ENCODE data around the gene NLK. TPM values are rescaled to one million over a fixed set of nuclear protein-coding genes. Genes with fewer than 3 reads are reported as not detected.
"Not testable (repeated sequence)": the region's sequence is repeated elsewhere in the genome, so short reads cannot be mapped to it uniquely, and the experiment has no call there.

Gene NLK
- total RNA-seq, 1 donor from 2014 or later = 23.8 TPM

DNA sequence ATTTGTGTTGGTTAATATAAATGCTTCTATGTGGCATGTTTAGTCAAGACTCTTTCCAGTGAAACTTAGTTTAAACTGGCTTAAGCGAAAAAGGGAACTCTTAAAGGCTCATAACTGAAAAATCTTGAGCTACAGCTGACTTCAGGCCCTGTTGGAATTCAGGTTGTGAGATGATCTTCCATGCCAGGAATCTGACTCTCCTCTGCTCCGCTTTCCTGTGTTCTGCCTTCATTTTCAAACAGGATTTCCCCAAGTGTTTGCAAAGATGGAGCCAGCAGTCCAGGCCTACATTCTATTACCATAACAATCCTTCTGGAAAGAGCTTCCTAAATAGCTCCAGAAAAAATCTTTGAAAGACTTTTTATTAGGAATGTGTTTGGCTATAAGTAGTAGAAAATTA lies 134.9 kb downstream of the NLK start:
- TF ChIP-seq, protein P1, sequence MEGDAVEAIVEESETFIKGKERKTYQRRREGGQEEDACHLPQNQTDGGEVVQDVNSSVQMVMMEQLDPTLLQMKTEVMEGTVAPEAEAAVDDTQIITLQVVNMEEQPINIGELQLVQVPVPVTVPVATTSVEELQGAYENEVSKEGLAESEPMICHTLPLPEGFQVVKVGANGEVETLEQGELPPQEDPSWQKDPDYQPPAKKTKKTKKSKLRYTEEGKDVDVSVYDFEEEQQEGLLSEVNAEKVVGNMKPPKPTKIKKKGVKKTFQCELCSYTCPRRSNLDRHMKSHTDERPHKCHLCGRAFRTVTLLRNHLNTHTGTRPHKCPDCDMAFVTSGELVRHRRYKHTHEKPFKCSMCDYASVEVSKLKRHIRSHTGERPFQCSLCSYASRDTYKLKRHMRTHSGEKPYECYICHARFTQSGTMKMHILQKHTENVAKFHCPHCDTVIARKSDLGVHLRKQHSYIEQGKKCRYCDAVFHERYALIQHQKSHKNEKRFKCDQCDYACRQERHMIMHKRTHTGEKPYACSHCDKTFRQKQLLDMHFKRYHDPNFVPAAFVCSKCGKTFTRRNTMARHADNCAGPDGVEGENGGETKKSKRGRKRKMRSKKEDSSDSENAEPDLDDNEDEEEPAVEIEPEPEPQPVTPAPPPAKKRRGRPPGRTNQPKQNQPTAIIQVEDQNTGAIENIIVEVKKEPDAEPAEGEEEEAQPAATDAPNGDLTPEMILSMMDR (IDR thresholded peaks at IDR 0.05) = no peak
- H3K27me3 ChIP-seq (ENCODE audit: low read depth) = no peaks in the 10 kb centered on the region
- intact Hi-C loops (cut with DNase I) = no loop called here
- H3K27ac ChIP-seq = no peak overlapping the region
- peaks cover 20% of the 10 kb centered on the region for H3K36me3 ChIP-seq
- no peak overlapping the region for H3K4me3 ChIP-seq
- no peak for DNase-seq
- no peak for ATAC-seq
- no peaks in the 10 kb centered on the region for H3K9me3 ChIP-seq
- no peaks in the 10 kb centered on the region for H3K4me1 ChIP-seq

DNA sequence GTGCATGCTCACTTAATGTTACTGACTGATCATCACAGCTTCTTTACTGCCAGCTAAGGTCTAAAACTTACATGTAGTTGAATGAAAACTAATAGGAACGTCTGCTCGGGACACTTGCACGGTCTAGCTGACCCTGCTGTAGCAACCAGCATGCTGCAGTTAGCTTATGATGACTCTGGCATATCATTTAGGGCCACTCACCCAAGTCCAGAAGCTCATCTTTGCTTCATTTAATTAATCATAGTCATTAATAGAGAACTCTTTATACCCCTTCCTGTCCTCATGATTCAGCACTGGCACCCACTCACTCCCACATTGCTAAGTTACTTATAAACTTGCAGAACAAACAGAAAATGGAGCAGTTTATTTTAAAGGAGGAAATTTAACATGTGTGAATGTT lies 136.3 kb downstream of the NLK start:
- no peak overlapping the region for H3K27ac ChIP-seq
- no peak for ATAC-seq
- DNase-seq = no peak
- no peaks in the 10 kb centered on the region for H3K27me3 ChIP-seq (ENCODE audit: low read depth)
- no peaks in the 10 kb centered on the region for H3K9me3 ChIP-seq
- no peak overlapping the region for H3K4me3 ChIP-seq
- intact Hi-C loops (cut with DNase I) = no loop called here
- TF ChIP-seq, protein P1 (IDR thresholded peaks at IDR 0.05) = no peak
- H3K36me3 ChIP-seq = peaks cover 8% of the 10 kb centered on the region
- no peaks in the 10 kb centered on the region for H3K4me1 ChIP-seq

DNA sequence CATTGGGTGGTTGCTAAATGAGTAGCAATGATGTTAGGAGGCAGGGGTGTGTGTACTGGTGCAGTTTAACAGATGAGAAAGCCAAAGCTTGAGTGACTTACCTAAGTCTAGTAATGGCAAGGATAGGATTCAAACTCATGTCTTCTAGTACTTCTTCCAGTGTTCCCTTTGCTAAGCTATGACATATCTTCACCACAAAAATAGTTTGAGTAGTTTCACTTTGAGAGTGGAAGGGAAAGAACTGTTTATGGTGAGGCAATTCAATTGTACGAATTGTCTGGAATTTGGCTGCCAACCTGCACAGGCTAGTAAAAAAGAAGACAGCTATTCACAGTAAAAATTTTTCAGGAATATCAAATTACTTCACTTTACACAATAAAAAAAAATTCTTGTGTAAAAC lies 138.0 kb downstream of the NLK start:
- Histone ChIP-seq H3K4me3 (no peak overlapping the region), H3K27ac (no peak overlapping the region), H3K4me1 (no peaks in the 10 kb centered on the region), H3K27me3 (ENCODE audit: low read depth) (no peaks in the 10 kb centered on the region), H3K9me3 (no peaks in the 10 kb centered on the region), H3K36me3 (peaks cover 8% of the 10 kb centered on the region)
- ATAC-seq (no peak), DNase-seq (no peak)
- TF ChIP-seq, protein P1 (IDR thresholded peaks at IDR 0.05) = no peak
- intact Hi-C loops (cut with DNase I) = no loop called here

DNA sequence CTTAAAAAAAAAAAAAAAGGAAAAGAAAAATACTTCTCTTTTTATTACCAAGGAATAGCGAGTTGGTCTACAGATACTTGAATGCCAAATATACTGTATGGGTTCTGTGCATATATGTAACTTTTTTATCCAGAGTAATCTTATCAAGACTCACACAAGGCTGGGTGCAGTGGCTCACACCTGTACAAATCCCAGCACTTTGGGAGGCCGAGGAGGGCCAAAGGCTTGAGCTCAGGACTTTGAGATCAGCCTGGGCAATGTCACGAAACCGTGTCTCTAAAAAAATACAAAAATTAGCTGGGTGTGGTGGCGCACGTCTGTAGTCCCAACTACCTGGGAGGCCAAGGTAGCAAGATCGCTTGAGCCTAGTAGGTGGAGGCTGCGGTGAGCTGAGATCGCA lies 139.1 kb downstream of the NLK start:
- no peaks in the 10 kb centered on the region for H3K4me1 ChIP-seq
- intact Hi-C loops (cut with DNase I) = no loop called here
- H3K4me3 ChIP-seq = no peak overlapping the region
- DNase-seq (no peak), ATAC-seq (no peak)
- no peaks in the 10 kb centered on the region for H3K9me3 ChIP-seq
- no peaks in the 10 kb centered on the region for H3K27me3 ChIP-seq (ENCODE audit: low read depth)
- no peak overlapping the region for H3K27ac ChIP-seq
- H3K36me3 ChIP-seq = peaks cover 17% of the 10 kb centered on the region
- TF ChIP-seq, protein P1 (IDR thresholded peaks at IDR 0.05) = no peak

DNA sequence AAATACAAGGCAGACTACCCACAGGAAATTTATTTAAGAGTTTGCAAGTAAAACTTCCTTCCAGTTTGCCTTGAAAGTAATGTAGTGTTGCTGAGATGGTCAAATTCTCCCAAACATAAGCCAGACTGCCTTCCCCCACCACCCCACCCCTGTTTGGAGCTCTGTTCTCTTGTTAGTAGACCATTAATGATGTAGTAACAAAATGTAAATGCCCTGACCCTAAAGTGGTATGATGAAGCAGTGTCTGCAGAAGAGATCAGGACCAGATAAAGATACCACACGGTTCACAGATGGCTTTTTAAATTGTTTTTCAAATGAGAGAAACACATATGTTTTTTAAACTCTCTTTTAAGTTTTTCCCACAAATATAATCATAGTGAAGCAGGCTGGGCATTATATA lies 140.1 kb downstream of the NLK start:
- Histone ChIP-seq H3K4me3 (no peak overlapping the region), H3K9me3 (no peaks in the 10 kb centered on the region), H3K27me3 (ENCODE audit: low read depth) (no peaks in the 10 kb centered on the region), H3K4me1 (no peaks in the 10 kb centered on the region), H3K27ac (no peak overlapping the region), H3K36me3 (peaks cover 20% of the 10 kb centered on the region)
- ATAC-seq = no peak
- DNase-seq = no peak
- TF ChIP-seq, protein P1 (IDR thresholded peaks at IDR 0.05) = no peak
- intact Hi-C loops (cut with DNase I) = no loop called here

DNA sequence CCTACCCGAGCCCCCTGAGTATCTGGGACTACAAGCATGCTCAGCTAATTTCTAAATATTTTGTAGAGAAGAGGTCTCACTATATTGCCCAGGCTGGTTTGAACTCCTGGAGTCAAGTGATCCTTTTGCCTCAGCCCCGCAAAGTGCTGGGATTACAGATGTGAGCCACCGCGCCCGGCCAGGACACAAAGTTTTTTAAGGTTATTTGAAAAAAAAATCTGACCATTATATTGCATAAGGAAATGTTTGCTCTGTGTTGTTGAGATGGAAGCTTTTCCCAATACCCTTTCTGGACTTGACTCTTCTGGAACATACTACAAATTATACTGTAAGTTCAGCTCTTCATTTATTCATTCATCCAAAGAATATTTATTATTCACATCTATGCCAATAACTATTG lies 143.2 kb downstream of the NLK start:
- DNase-seq (no peak), ATAC-seq (no peak)
- H3K36me3 ChIP-seq = peaks cover 20% of the 10 kb centered on the region
- no peaks in the 10 kb centered on the region for H3K9me3 ChIP-seq
- TF ChIP-seq, protein P1 (IDR thresholded peaks at IDR 0.05) = no peak
- H3K4me1 ChIP-seq = no peaks in the 10 kb centered on the region
- no peak overlapping the region for H3K4me3 ChIP-seq
- intact Hi-C loops (cut with DNase I) = no loop called here
- no peak overlapping the region for H3K27ac ChIP-seq
- no peaks in the 10 kb centered on the region for H3K27me3 ChIP-seq (ENCODE audit: low read depth)

DNA sequence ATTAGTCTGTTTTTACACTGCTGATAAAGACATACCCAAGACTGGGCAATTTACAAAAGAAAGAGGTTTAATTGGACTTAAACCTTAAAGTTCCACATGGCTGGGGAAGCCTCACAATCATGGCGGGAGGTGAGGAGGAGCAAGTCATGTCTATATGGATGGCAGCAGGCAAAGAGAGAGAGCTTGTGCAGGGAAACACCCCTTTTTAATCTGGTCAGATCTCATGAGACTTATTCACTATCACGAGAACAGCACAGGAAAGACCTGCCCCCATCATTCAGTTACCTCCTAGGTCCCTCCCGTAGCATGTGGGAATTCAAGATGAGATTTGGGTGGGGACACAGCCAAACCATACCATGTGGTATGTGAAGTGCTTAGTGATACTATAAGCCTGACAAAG lies 144.0 kb downstream of the NLK start:
- H3K9me3 ChIP-seq; H3K27ac ChIP-seq; H3K27me3 ChIP-seq (ENCODE audit: low read depth); ATAC-seq; H3K4me3 ChIP-seq; DNase-seq; intact Hi-C loops (cut with DNase I); H3K4me1 ChIP-seq: not testable (repeated sequence)
- H3K36me3 ChIP-seq = peaks cover 23% of the 10 kb centered on the region

Data from lower lobe of right lung (tissue), 2 donors.